WTC11 (cell line): ENCODE data around the gene TOPAZ1. TPM values are rescaled to one million over a fixed set of nuclear protein-coding genes. Genes with fewer than 3 reads are reported as not detected.

Experiments
- ATAC-seq: fragments of 200-7000 bp; cut with Tn5 transposase; 2 replicates; pipeline ENCODE4 v1.10.0; 2021; ENCODE audit warnings: mild to moderate bottlenecking, moderate library complexity
- CTCF ChIA-PET: fragments of 300-600 bp; sonication (Branson Sonifier 250); formaldehyde crosslinking; loops from one replicate; lab custom pipeline; 2021; ENCODE audit warnings: antibody characterized with exemption; lab: Charles Lee
- POLR2A ChIA-PET: fragments of 350-600 bp; sonication (Branson Sonifier 250); formaldehyde crosslinking; loops from one replicate; lab custom pipeline; 2021; ENCODE audit warnings: antibody characterized with exemption; lab: Charles Lee
- DNase-seq: peaks from one replicate; pipeline ENCODE4 v3.0.0; 2021; ENCODE audit warnings: low spot score
- H3K27ac Mint-ChIP-seq: 2 replicates; pipeline ENCODE4 v1.8.0; 2021; ENCODE audit warnings: mixed read lengths
- H3K27me3 Mint-ChIP-seq: 2 replicates; pipeline ENCODE4 v1.8.0; 2021; ENCODE audit warnings: low read depth, mild to moderate bottlenecking, moderate library complexity, mixed read lengths
- H3K36me3 Mint-ChIP-seq: 2 replicates; pipeline ENCODE4 v1.8.0; 2021; ENCODE audit warnings: mixed read lengths
- H3K4me1 Mint-ChIP-seq: 2 replicates; pipeline ENCODE4 v1.8.0; 2022; ENCODE audit warnings: mixed read lengths
- H3K4me3 Mint-ChIP-seq: 2 replicates; pipeline ENCODE4 v1.8.0; 2021; ENCODE audit warnings: mild to moderate bottlenecking, moderate library complexity, mixed read lengths
- H3K9me3 Mint-ChIP-seq: 2 replicates; pipeline ENCODE4 v1.8.0; 2021; ENCODE audit warnings: mixed read lengths
- ELF4 ChIP-seq: sonication (generic); formaldehyde crosslinking; IDR thresholded peaks from 2 replicates; pipeline ENCODE4 v1.8.1; 2022; ENCODE audit warnings: low read depth, mild to moderate bottlenecking, moderate library complexity, missing genetic modification reagents
- FOXJ3 ChIP-seq: sonication (generic); formaldehyde crosslinking; IDR thresholded peaks from 2 replicates; pipeline ENCODE4 v1.9.0; 2021; ENCODE audit warnings: missing genetic modification reagents, mild to moderate bottlenecking, borderline replicate concordance
- FOXP1 ChIP-seq: sonication (generic); formaldehyde crosslinking; IDR thresholded peaks from 2 replicates; pipeline ENCODE4 v1.8.0; 2022; ENCODE audit warnings: missing genetic modification reagents, mild to moderate bottlenecking, moderate library complexity, borderline replicate concordance
- GRHL2 ChIP-seq: fragments of 250-450 bp; sonication (Bioruptor Pico); IDR thresholded peaks from 2 replicates; pipeline ENCODE4 v1.8.0; 2022; ENCODE audit warnings: mild to moderate bottlenecking, moderate library complexity; ENCODE audit not compliant: insufficient replicate concordance, severe bottlenecking
- KAT7 ChIP-seq: sonication (generic); formaldehyde crosslinking; IDR thresholded peaks from 2 replicates; pipeline ENCODE4 v1.8.1; 2023; ENCODE audit warnings: missing genetic modification reagents, mild to moderate bottlenecking, borderline replicate concordance
- MYBL2 ChIP-seq: sonication (generic); formaldehyde crosslinking; IDR thresholded peaks from 2 replicates; pipeline ENCODE4 v1.8.1; 2023; ENCODE audit warnings: mild to moderate bottlenecking, moderate library complexity, missing genetic modification reagents
- NFATC4 ChIP-seq: fragments of 250-450 bp; sonication (Bioruptor Pico); IDR thresholded peaks from 2 replicates; pipeline ENCODE4 v1.9.0; 2021; ENCODE audit warnings: mild to moderate bottlenecking
- NFE2L1 ChIP-seq: sonication (generic); formaldehyde crosslinking; IDR thresholded peaks from 2 replicates; pipeline ENCODE4 v1.8.1; 2023; ENCODE audit warnings: missing genetic modification reagents
- TCF7 ChIP-seq: sonication (generic); formaldehyde crosslinking; IDR thresholded peaks from 2 replicates; pipeline ENCODE4 v1.8.0; 2022; ENCODE audit warnings: mild to moderate bottlenecking, low read depth, missing genetic modification reagents, moderate library complexity
- ZNF138 ChIP-seq: sonication (generic); formaldehyde crosslinking; conservative IDR thresholded peaks from 2 replicates; pipeline ENCODE4 v1.8.1; 2022; ENCODE audit warnings: mild to moderate bottlenecking, moderate library complexity, missing genetic modification reagents
- ZNF263 ChIP-seq: sonication (generic); formaldehyde crosslinking; IDR thresholded peaks from 2 replicates; pipeline ENCODE4 v1.8.1; 2022; ENCODE audit warnings: low read depth, mild to moderate bottlenecking, moderate library complexity, missing genetic modification reagents
- ZNF396 ChIP-seq: fragments of 250-450 bp; sonication (Bioruptor Pico); IDR thresholded peaks from 2 replicates; pipeline ENCODE4 v1.8.0; 2021; ENCODE audit warnings: mild to moderate bottlenecking, moderate library complexity, borderline replicate concordance
- ZNF416 ChIP-seq: fragments of 250-450 bp; sonication (Bioruptor Pico); IDR thresholded peaks from 2 replicates; pipeline ENCODE4 v1.9.0; 2021; ENCODE audit warnings: mild to moderate bottlenecking, inconsistent platforms
- ZNF423 ChIP-seq: fragments of 250-450 bp; sonication (Bioruptor Pico); IDR thresholded peaks from 2 replicates; pipeline ENCODE4 v2.1.2; 2022; ENCODE audit warnings: mild to moderate bottlenecking, moderate library complexity
- total RNA-seq: library from RNA; stranded (reverse); gene quantifications from 3 replicates; pipeline ENCODE4 v1.2.3, GENCODE V29; 2021
- TF ChIP-seq, protein P1 (sequence below): fragments of 200-600 bp; IDR thresholded peaks from 2 replicates; pipeline ENCODE4 v1.8.0; 2022; ENCODE audit warnings: antibody characterized with exemption
- TF ChIP-seq, protein P2 (sequence below): sonication (generic); formaldehyde crosslinking; IDR thresholded peaks from 2 replicates; pipeline ENCODE4 v1.8.0; 2023; ENCODE audit warnings: mild to moderate bottlenecking, missing genetic modification reagents
- TF ChIP-seq, protein P3 (sequence below): sonication (generic); formaldehyde crosslinking; conservative IDR thresholded peaks from 2 replicates; pipeline ENCODE4 v1.8.1; 2023; ENCODE audit warnings: mild to moderate bottlenecking, low read depth, missing genetic modification reagents, moderate library complexity
- TF ChIP-seq, protein P4 (sequence below): sonication (generic); formaldehyde crosslinking; IDR thresholded peaks from 2 replicates; pipeline ENCODE4 v1.8.1; 2022; ENCODE audit warnings: low read depth, mild to moderate bottlenecking, moderate library complexity, missing genetic modification reagents, borderline replicate concordance
- TF ChIP-seq, protein P5 (sequence below): sonication (generic); formaldehyde crosslinking; IDR thresholded peaks from 2 replicates; pipeline ENCODE4 v1.8.1; 2022; ENCODE audit warnings: mild to moderate bottlenecking, moderate library complexity, missing genetic modification reagents
- TF ChIP-seq, protein P6 (sequence below): fragments of 250-450 bp; sonication (Bioruptor Pico); conservative IDR thresholded peaks from 2 replicates; pipeline ENCODE4 v1.9.0; 2021; ENCODE audit warnings: mild to moderate bottlenecking

TOPAZ1 gene
- total RNA-seq, 1 experiment from 2014 or later, result not detected

DNA sequence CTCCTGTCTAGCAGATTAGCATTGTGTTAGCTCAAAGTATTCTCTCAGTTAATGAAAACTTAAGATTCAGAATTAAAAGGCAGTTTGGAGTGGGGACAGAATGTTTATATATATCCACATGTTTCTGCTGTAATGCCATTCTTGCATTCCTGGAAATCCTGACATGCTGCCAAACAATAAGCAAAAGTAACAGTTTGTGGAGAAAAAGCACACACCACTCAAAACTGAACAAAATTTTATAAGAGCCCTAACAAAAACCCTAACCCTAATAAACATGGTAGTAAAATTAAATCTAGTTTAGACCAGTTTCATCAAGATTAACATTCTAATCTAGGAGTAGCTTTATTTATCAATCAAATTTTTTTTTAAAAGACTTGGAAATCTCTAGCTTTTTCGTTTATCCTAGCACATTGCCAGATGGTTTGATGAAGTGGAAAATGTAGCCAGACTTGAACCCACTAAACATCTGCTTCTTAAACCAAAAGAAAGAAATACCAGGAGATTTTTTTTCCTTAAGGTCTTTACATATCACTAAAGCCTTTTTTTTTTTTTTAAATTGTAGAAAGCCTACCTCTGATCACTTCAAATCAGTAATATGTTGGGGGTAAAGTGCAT is 100.6 kb downstream of the TOPAZ1 start:
- no peaks in the 10 kb centered on the region for H3K36me3 Mint-ChIP-seq
- POLR2A ChIA-PET, result no interaction called here

DNA sequence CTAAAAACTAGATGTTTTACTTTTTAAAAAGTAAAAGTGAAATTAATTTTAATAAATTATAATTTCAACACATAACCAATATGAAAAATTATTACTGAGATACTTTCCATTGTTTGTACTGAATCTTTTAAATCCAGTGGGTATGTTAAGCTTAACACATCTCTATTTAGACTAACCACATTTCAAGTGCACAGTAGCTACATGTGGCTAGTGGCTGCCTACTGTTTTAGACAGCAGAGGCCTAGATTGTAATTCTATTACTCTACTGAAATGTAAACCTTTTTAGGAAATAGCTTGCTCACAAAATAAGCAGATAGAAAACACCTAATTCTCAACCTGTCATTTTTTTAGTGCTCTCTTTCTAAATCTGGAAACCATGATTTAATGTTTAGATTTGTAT is 101.7 kb downstream of the TOPAZ1 start:
- CTCF ChIA-PET, result no interaction called here
- Mint-ChIP-seq H3K27ac (no peak overlapping the region), H3K4me3 (no peak overlapping the region), H3K36me3 (no peaks in the 10 kb centered on the region), H3K4me1 (peaks cover 12% of the 10 kb centered on the region), H3K9me3 (peaks cover 5% of the 10 kb centered on the region; the same call in 1 of the 2 replicates), H3K27me3 (no peaks in the 10 kb centered on the region)
- ATAC-seq (no peak), DNase-seq (no peak)
- POLR2A ChIA-PET, result no interaction called here
- TF ChIP-seq, protein P1, sequence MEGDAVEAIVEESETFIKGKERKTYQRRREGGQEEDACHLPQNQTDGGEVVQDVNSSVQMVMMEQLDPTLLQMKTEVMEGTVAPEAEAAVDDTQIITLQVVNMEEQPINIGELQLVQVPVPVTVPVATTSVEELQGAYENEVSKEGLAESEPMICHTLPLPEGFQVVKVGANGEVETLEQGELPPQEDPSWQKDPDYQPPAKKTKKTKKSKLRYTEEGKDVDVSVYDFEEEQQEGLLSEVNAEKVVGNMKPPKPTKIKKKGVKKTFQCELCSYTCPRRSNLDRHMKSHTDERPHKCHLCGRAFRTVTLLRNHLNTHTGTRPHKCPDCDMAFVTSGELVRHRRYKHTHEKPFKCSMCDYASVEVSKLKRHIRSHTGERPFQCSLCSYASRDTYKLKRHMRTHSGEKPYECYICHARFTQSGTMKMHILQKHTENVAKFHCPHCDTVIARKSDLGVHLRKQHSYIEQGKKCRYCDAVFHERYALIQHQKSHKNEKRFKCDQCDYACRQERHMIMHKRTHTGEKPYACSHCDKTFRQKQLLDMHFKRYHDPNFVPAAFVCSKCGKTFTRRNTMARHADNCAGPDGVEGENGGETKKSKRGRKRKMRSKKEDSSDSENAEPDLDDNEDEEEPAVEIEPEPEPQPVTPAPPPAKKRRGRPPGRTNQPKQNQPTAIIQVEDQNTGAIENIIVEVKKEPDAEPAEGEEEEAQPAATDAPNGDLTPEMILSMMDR, result no peak
- TF ChIP-seq, protein P2, sequence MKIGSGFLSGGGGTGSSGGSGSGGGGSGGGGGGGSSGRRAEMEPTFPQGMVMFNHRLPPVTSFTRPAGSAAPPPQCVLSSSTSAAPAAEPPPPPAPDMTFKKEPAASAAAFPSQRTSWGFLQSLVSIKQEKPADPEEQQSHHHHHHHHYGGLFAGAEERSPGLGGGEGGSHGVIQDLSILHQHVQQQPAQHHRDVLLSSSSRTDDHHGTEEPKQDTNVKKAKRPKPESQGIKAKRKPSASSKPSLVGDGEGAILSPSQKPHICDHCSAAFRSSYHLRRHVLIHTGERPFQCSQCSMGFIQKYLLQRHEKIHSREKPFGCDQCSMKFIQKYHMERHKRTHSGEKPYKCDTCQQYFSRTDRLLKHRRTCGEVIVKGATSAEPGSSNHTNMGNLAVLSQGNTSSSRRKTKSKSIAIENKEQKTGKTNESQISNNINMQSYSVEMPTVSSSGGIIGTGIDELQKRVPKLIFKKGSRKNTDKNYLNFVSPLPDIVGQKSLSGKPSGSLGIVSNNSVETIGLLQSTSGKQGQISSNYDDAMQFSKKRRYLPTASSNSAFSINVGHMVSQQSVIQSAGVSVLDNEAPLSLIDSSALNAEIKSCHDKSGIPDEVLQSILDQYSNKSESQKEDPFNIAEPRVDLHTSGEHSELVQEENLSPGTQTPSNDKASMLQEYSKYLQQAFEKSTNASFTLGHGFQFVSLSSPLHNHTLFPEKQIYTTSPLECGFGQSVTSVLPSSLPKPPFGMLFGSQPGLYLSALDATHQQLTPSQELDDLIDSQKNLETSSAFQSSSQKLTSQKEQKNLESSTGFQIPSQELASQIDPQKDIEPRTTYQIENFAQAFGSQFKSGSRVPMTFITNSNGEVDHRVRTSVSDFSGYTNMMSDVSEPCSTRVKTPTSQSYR (CRISPR knock-in tag), result no peak
- TF ChIP-seq, protein P3, sequence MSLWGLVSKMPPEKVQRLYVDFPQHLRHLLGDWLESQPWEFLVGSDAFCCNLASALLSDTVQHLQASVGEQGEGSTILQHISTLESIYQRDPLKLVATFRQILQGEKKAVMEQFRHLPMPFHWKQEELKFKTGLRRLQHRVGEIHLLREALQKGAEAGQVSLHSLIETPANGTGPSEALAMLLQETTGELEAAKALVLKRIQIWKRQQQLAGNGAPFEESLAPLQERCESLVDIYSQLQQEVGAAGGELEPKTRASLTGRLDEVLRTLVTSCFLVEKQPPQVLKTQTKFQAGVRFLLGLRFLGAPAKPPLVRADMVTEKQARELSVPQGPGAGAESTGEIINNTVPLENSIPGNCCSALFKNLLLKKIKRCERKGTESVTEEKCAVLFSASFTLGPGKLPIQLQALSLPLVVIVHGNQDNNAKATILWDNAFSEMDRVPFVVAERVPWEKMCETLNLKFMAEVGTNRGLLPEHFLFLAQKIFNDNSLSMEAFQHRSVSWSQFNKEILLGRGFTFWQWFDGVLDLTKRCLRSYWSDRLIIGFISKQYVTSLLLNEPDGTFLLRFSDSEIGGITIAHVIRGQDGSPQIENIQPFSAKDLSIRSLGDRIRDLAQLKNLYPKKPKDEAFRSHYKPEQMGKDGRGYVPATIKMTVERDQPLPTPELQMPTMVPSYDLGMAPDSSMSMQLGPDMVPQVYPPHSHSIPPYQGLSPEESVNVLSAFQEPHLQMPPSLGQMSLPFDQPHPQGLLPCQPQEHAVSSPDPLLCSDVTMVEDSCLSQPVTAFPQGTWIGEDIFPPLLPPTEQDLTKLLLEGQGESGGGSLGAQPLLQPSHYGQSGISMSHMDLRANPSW (CRISPR knock-in tag), result no peak
- TF ChIP-seq KAT7 (no peak), GRHL2 (CRISPR knock-in tag) (no peak)

More for the DNA sequence above, 100.6 kb downstream of the TOPAZ1 start:
- DNase-seq (no peak), ATAC-seq (no peak)
- TF ChIP-seq FOXP1 (CRISPR knock-in tag) (no peak), ZNF263 (CRISPR knock-in tag) (no peak), NFATC4 (CRISPR knock-in tag) (no peak), ZNF396 (CRISPR knock-in tag) (no peak), ZNF416 (CRISPR knock-in tag) (no peak), MYBL2 (CRISPR knock-in tag) (no peak), TCF7 (CRISPR knock-in tag) (no peak), FOXJ3 (CRISPR knock-in tag) (no peak), NFE2L1 (no peak), ELF4 (CRISPR knock-in tag) (no peak), ZNF423 (CRISPR knock-in tag) (no peak), ZNF138 (CRISPR knock-in tag) (no peak)
- TF ChIP-seq, protein P4, sequence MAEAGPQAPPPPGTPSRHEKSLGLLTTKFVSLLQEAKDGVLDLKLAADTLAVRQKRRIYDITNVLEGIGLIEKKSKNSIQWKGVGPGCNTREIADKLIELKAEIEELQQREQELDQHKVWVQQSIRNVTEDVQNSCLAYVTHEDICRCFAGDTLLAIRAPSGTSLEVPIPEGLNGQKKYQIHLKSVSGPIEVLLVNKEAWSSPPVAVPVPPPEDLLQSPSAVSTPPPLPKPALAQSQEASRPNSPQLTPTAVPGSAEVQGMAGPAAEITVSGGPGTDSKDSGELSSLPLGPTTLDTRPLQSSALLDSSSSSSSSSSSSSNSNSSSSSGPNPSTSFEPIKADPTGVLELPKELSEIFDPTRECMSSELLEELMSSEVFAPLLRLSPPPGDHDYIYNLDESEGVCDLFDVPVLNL (CRISPR knock-in tag), result no peak
- TF ChIP-seq, protein P5, sequence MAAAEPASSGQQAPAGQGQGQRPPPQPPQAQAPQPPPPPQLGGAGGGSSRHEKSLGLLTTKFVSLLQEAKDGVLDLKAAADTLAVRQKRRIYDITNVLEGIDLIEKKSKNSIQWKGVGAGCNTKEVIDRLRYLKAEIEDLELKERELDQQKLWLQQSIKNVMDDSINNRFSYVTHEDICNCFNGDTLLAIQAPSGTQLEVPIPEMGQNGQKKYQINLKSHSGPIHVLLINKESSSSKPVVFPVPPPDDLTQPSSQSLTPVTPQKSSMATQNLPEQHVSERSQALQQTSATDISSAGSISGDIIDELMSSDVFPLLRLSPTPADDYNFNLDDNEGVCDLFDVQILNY (CRISPR knock-in tag), result no peak
- TF ChIP-seq, protein P6, sequence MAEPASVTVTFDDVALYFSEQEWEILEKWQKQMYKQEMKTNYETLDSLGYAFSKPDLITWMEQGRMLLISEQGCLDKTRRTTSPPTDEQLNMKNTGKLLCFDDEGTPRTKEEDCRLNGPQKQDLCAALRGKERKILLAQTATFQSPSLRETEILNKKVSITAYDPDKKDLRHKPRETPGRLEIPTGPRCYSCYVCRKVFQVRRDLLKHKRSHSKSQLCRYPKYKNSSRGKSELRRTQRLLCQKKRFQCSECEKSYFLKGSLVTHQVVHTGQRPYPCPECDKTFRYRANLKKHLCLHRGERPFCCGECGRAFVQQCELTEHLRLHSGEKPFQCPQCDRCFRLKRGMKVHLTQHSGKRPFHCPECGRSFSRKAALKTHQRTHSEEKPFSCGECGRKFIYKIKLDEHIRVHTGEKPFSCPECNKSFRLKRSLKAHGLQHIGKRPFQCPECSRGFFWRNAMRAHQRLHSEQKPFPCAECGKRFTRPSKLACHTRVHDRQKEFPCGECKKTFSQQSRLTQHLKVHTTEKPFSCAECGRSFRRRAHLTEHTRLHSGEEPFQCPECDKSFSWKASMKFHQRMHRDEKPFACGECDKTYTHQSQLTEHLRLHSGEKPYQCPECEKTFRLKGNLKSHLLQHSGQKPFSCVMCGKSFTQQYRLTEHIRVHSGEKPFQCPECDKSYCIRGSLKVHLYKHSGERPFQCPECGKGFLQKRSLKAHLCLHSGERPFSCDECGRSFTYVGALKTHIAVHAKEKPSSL (CRISPR knock-in tag), result no peak
- TF ChIP-seq, protein P2 (CRISPR knock-in tag), result no peak
- Mint-ChIP-seq H3K9me3 (peaks cover 5% of the 10 kb centered on the region; the same call in 1 of the 2 replicates), H3K4me3 (no peak overlapping the region), H3K4me1 (peaks cover 15% of the 10 kb centered on the region), H3K27ac (no peak overlapping the region), H3K27me3 (no peaks in the 10 kb centered on the region)
- CTCF ChIA-PET, result no interaction called here
